VCaP (cell line): ENCODE data around the gene UST.

ENCODE experiments used
- H3K27ac ChIP-seq: fragments of 450-650 bp; 2 replicates; pipeline ENCODE4 v1.5.1; 2017
- CTCF ChIP-seq: fragments of 450-650 bp; conservative IDR thresholded peaks from 2 replicates; pipeline ENCODE4 v1.5.1; 2017; ENCODE audit warnings: mild to moderate bottlenecking, moderate library complexity

The UST gene

DNA sequence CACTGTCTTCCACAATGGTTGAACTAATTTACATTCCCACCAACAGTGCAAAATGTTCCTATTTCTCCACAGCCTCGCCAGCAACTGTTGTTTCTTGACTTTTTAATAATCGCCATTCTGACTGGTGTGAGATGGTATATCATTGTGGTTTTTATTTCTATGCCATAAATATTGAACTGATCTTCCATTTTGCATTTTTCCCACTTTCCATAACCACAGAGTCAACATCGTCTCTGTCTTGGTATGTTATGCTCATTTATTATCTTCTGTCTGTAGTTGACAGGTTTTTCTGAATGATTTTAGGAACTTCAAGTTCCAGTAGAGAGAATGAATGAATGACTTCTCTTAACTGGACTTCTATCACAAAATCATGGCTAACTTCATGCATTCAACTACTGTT lies 259.8 kb downstream of the UST start:
- no peak overlapping the region for H3K27ac ChIP-seq
- TF ChIP-seq CTCF = no peak

GRCh38 chr6:149007846-149008245 lies 261.0 kb downstream of the UST start:
- H3K27ac ChIP-seq = no peak overlapping the region
- TF ChIP-seq CTCF = no peak

- no peak overlapping the region for H3K27ac ChIP-seq
- no peak for TF ChIP-seq CTCF
Measured at GRCh38 chr6:149008741-149009140, 261.9 kb downstream of the UST start.

DNA sequence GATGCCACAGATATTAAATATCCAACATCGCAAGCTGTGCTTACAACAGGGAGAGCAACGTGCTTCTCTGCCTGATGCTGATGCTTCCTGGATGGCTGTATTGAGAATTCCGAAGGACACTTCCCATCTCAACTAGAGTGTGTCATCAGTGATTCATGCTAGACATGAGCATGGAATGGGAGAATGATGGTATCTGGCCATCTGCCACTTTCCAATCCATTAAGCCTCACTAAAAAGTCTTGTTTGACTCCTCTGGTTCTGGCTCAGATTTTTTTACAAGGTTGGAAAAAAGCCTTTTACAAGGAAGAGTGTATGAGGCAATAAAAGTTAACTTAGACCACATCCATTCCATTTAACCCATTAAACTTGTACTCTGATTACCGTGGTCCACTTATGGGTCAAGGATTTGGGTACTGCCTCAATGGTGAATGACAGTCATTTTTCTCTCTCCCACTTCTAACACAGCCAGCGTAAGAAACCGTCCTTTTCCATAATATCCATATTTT lies 265.3 kb downstream of the UST start:
- H3K27ac ChIP-seq = peak overlapping the region; percentile 34; the same call in 1 of the 2 replicates
- no peak for TF ChIP-seq CTCF

DNA sequence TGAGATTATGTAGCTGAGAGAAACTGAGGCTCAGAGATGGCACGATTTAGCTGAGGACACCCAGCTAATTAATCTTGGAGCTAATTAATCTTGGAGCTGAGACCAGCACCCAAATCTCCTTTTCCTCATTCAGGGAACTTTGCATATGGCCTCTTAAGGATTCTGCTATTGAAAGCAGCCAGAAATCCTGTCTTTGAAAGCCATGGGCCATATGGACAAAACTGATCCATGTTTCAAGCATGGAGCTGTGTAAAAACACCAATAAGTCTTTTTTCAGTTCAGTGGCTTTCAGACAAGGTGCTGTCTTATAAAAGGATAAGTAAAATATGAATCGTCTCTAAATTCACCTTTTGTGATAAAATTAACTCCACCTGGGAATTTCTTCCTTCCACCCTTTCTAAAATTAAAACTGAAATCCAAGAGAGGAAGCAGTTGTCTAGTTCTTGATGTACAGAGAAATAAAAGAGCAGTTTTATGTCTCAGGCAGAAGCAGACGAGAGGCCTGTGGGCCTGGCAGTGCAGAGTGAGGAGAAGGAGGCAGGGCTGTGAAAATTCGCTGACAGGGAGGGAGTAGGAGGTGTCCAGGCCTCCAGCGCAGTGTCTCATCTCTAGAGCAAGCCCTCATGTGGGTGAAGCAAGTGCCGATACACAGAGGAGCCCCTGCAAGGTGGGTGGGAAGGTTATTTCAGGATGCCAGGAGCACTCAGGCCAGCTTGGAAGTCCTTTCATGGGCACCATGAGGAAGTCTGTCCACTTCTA lies 266.9 kb downstream of the UST start:
- TF ChIP-seq CTCF = no peak
- no peak overlapping the region for H3K27ac ChIP-seq

- TF ChIP-seq CTCF = no peak
- no peak overlapping the region for H3K27ac ChIP-seq
Measured at GRCh38 chr6:149014631-149015534, 268.1 kb downstream of the UST start.
